A204.1 (cell line): Measurements from ENCODE around the gene RPS2.
"Not testable (repeated sequence)": the region's sequence is repeated elsewhere in the genome, so short reads cannot be mapped to it uniquely, and the experiment has no call there.

Source experiments
- FAIRE-seq: peaks from 2 replicates; lab custom pipeline; 2012; peaks lifted over from hg19 to GRCh38; lab: Jason Lieb, UNC

RPS2 gene

DNA sequence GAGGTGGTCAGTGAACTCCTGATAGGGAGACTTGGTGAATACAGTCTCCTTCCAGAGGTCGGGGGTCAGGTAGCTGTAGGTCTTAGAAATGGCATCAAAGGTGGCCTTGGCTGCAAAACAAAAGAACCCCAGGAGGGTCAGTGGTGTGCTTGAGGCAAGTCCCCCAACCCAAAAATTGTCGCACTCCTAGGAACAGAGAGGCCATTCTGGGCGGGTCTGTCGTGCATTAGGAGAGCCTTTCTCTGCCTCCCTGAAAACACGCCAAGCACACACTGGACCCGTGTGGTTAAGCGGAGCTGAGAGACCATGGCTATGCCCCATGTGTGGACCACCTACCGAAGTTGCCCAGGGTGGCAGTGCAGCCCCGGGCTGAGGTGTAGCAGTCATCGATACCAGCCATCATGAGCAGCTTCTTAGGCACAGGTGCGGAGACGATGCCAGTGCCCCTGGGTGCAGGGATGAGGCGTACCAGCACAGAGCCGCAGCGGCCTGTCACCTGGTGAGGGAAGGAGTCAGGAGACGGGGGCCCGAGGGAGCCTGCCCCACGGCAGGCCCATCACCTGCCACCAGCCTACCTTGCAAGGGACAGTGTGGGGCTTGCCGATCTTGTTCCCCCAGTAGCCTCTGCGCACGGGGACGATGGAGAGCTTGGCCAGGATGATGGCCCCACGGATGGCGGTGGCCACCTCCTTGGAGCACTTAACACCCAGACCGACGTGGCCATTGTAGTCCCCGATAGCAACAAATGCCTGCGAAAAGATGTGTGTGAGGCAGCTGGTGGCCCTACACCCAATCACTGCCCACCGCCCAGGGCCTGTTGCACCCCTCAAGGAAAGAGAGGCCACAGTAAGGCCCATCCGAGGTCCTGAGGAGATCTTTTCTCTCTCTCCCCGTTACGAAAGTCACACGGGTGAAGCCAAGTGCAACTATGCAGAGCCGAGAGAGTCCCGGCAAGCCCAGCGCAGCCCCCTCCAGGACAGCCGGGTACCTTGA, 2.2 kb downstream of the RPS2 start:
- FAIRE-seq: not testable (repeated sequence)

- no peak for FAIRE-seq
Observed at GRCh38 chr16:1961651-1962067, 3.0 kb downstream of the RPS2 start.

- no peak for FAIRE-seq
Observed at GRCh38 chr16:1960665-1961630, 3.7 kb downstream of the RPS2 start.

- FAIRE-seq: no peak
Observed at GRCh38 chr16:1959269-1960039, 5.2 kb downstream of the RPS2 start, which contains the start of gene NDUFB10. NDUFB10 (plus strand) TSS chr16:1959538; CDS start chr16:1959625, 87 bp downstream.

GRCh38 chr16:1958715-1959268, 5.8 kb downstream of the RPS2 start:
- no peak for FAIRE-seq

DNA sequence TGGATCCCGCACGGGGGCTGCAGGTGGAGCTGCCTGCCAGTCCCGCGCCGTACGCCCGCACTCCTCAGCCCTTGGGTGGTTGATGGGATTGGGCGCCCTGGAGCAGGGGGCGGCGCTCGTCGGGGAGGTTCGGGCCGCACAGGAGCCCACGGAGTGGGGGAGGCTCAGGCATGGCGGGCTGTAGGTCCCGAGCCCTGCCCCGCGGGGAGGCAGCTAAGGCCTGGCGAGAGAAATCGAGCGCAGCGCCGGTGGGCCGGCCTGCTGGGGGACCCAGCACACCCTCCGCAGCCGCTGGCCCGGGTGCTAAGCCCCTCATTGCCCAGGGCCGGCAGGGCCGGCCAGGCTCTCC, 6.5 kb downstream of the RPS2 start:
- not testable (repeated sequence) for FAIRE-seq

GRCh38 chr16:1957434-1958142, 7.0 kb downstream of the RPS2 start:
- FAIRE-seq: not testable (repeated sequence)

DNA sequence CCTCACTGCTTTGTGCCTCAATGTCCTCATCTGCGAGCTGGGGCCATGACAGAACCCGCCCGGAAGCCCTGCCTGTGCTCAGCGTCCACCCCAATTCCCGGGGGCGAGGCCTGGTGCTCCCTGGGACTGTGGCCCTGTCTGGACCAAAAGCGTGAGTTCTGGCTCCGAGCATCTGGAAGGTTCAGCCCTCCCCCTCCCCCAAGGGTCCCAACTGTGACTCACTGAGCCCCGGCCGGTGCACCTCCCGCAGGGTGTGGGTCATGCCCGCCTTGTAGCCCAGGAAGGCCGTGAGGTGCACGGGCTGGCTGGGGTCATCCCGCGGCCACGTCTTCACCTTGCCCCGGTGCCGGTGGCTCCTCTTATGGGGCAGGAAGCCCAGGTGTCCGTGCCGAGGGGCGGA, 10.9 kb downstream of the RPS2 start:
- FAIRE-seq: no peak

DNA sequence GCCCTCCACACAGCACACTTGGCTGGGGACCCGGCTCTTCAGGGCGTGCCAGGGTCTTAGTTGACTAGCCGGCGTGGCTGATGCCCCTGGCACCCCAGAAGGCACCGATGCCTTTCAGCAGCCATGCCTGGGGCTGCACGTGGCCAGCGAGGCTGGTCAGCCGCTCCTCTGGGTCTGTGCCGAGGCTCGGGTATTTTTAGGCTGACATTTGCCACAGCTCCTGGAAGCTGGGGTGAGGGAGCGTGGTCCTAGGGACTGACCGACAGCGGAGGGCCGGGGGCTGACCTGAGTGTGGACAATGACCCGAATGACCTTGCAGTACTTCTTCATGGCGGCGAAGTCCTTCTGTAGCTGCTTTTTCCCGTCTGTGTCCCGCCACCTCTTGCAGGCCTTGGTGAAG, 14.1 kb downstream of the RPS2 start:
- no peak for FAIRE-seq

DNA sequence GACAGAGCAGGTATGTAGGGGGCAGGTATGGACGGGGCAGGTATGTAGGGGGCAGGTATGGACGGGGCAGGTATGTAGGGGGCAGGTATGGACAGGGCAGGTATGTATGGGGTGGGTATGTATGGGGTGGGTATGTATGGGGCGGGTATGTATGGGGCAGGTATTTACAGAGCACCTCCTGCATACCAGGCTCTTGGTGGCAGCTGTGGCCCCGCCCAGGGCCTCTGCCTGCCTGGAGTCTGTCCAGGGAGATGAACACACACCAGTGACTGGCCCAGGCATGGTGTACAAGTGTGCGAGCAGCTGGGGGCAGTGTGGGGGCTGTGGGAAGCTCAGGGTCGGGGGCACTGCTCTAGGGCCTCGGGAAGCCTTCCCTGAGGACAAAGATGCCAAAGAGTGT, 14.6 kb downstream of the RPS2 start:
- no peak for FAIRE-seq

- no peak for FAIRE-seq
Observed at GRCh38 chr16:1949507-1949906, 15.1 kb downstream of the RPS2 start.

DNA sequence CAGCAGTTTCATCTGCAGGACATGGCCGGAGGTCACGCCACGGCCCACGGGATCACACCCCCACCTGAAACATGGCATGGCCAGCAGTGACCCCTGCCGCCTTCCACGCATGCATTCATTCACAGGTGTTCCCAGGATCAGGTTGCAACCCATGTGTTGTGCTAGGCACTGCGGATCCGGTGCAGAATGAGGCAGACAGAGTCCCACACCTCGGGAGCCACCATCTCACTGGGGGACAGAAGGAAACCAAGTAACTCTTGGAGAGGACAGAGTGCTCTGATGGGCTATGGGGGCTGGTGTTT, 17.3 kb downstream of the RPS2 start:
- no peak for FAIRE-seq

GRCh38 chr16:1946495-1947368, 17.9 kb downstream of the RPS2 start:
- no peak for FAIRE-seq

DNA sequence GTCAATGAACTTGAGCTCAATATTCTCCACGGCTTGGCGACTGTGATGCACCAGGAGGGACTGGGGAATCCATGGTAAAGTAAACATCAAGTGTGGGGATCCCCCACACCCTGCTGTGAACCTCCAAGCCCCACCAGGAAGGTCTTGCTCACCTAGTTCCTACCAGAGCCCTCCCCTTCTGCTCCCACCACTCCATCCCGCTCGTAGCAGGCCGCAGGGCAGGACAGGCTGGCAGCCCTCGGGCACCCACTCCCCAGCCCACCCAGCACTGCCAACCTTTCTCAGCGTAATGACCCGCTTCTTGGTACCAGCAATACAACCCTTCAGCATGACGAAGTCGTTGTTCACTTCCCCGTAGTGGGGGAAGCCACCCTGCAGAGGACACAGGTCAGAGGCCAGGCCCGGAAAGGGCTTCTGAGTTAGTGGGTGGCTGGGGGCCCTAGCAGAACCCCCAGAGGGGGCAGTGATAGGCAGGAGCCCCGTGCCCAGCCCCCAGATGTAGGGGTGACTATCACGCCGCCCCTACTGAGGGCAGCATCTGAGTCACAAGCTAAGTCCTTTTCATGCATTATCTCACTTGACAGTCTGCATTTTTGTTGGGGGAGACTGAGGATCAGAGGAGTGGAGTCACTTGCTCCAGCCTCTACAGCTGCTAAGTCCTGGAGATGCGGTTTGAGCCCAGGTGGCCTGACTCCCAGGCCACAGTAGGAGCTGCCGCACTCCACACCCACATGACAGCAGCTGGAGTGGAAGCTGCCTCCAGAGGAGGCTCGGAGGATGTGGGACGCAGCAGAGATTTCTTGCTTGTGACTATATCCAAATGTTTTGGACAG, 18.9 kb downstream of the RPS2 start:
- no peak for FAIRE-seq

- no peak for FAIRE-seq
Observed at GRCh38 chr16:1944612-1945199, 19.9 kb downstream of the RPS2 start.

GRCh38 chr16:1942810-1943726, 21.6 kb downstream of the RPS2 start, which contains the start of gene MSRB1:
MSRB1 (minus strand) TSS chr16:1943199; CDS start chr16:1943156, 43 bp downstream.
- FAIRE-seq: peak; percentile 96

DNA sequence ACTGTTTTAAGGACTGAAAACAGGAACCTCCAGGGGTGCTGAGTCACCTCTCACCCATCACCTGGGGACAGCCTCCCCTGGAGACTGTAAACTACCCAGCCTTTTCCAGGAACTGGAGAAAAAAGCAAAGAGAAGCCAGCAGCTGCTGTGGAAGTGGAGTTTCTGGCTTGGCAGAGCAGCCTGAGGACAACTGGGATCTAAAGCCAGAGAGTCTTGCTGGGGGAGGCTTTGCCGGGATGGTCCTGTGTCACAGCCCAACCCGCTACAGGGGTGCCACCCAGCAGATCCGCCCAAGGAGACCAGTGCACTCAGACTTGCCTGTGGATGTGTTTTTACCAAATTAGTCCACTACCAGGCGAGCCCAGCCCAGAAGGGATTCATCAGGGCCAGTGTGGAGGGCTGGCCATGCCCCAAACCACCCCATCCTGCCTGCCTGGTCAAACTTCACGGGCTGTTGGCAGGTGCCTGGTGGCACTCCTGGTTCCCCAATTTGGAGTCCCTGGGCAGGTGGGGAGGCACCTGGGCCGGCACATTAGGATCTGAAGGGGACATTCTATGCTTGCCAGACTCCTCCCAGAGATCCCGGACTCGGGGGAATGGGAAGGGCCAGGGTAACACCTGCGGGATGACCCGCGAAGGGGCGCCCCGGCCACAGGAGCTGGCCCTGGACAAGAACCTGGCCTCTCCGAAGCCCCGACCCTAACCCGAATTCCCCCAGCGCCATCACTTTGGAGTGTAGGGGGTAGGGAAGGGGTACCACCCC, 22.4 kb downstream of the RPS2 start:
- no peak for FAIRE-seq
